HCT116 (cell line): ENCODE data around the gene STUM. TPM values are rescaled to one million over a fixed set of nuclear protein-coding genes. Genes with fewer than 3 reads are reported as not detected.

Experiments used
- ATAC-seq: fragments of 200-7000 bp; cut with Tn5 transposase; 2 replicates; pipeline ENCODE4 v1.9.1; 2020; ENCODE audit warnings: mild to moderate bottlenecking, moderate library complexity
- BruUV-seq: library from RNA; stranded (reverse); fragments of 400-500 nt; replicated peaks from 2 replicates; lab custom pipeline; 2021; lab: Mats Ljungman, UMichigan
- CTCF ChIA-PET: fragments of 300-600 bp; sonication (Branson Sonifier 250); formaldehyde crosslinking; loops from one replicate; lab custom pipeline; 2021; ENCODE audit warnings: antibody characterized with exemption; lab: Charles Lee
- POLR2A ChIA-PET: fragments of 300-600, 350-600 bp; sonication (Branson Sonifier 250); formaldehyde crosslinking; loops from one replicate; lab custom pipeline; 2021; ENCODE audit warnings: antibody characterized with exemption; lab: Charles Lee
- RAD21 ChIA-PET, 2 experiments: fragments of 300-600 bp; sonication (Branson Sonifier 250); formaldehyde crosslinking; loops; one replicate each; lab custom pipeline; 2023; ENCODE audit warnings: low total read pairs in 2 of 2; ENCODE audit not compliant: uncharacterized antibody in 2 of 2, unreplicated experiment in 2 of 2, low non-redundant PET in 1 of 2; lab: Charles Lee
- DNase-seq: peaks from one replicate; pipeline ENCODE4 v3.0.0-alpha.2; 2010; ENCODE audit warnings: low read depth, low spot score
- H2AFZ ChIP-seq: fragments of 200-600 bp; shearing (Covaris generic), sonication (generic); 2 replicates; pipeline ENCODE4 v1.6.1; 2017; ENCODE audit warnings: low read depth, mixed run types, mixed read lengths, antibody characterized with exemption, low read length; ENCODE audit not compliant: poor library complexity, severe bottlenecking
- H3K27ac ChIP-seq: 2 replicates; pipeline ENCODE4 v1.5.1; 2012; ENCODE audit warnings: low read depth, low read length
- H3K27me3 ChIP-seq: fragments of 200-600 bp; sonication (generic); 2 replicates; pipeline ENCODE4 v1.6.1; 2016; ENCODE audit warnings: mixed run types, low read length, mixed read lengths; ENCODE audit not compliant: insufficient read depth
- H3K36me3 ChIP-seq, 2 experiments: fragments of 200-500 bp in 1 of 2; fragments of 200-600 bp in 1 of 2; sonication (Bioruptor generic) in 1 of 2; sonication (generic) in 1 of 2; 2 replicates each; pipeline versions ENCODE4 v1.5.1 to v1.6.1; 2014 to 2016; ENCODE audit warnings: low read length in 2 of 2, inconsistent platforms in 1 of 2, mixed read lengths in 1 of 2, mixed run types in 1 of 2; ENCODE audit not compliant: insufficient read depth in 2 of 2, control insufficient read depth in 1 of 2
- H3K4me1 ChIP-seq, 2 experiments: fragments of 200-600 bp in 1 of 2; sonication (generic) in 1 of 2; 2 replicates each; pipeline versions ENCODE4 v1.5.1 to v1.6.1; 2012 to 2017; ENCODE audit warnings: low read length in 2 of 2, inconsistent platforms in 1 of 2, mild to moderate bottlenecking in 1 of 2, mixed read lengths in 1 of 2, mixed run types in 1 of 2, moderate library complexity in 1 of 2; ENCODE audit not compliant: insufficient read depth in 2 of 2, control insufficient read depth in 1 of 2
- H3K4me2 ChIP-seq: fragments of 200-600 bp; sonication (generic); 2 replicates; pipeline ENCODE4 v1.6.1; 2017; ENCODE audit warnings: mixed run types, low read length, mixed read lengths
- H3K4me3 ChIP-seq, 2 experiments: fragments of 200-600 bp in 1 of 2; sonication (generic) in 1 of 2; replicated peaks in 1 of 2; 2 replicates each; pipeline ENCODE4 v1.5.1; 2011 to 2016; ENCODE audit warnings: low read length in 2 of 2, control low read depth in 1 of 2, low read depth in 1 of 2, mild to moderate bottlenecking in 1 of 2, mixed read lengths in 1 of 2, mixed run types in 1 of 2
- H3K79me2 ChIP-seq: fragments of 200-600 bp; sonication (generic); 2 replicates; pipeline ENCODE4 v1.6.1; 2017; ENCODE audit warnings: mild to moderate bottlenecking, mixed run types, low read length, moderate library complexity, mixed read lengths; ENCODE audit not compliant: insufficient read depth
- H3K9ac ChIP-seq: fragments of 200-600 bp; sonication (generic); 2 replicates; pipeline ENCODE4 v1.6.1; 2016; ENCODE audit warnings: low read length, mixed read lengths
- H3K9me2 ChIP-seq: fragments of 200-600 bp; sonication (generic), shearing (Covaris generic); 2 replicates; pipeline ENCODE4 v1.6.1; 2017; ENCODE audit warnings: mixed run types, mild to moderate bottlenecking, moderate library complexity; ENCODE audit not compliant: insufficient read depth
- H3K9me3 ChIP-seq, 2 experiments: fragments of 200-500 bp in 1 of 2; fragments of 200-600 bp in 1 of 2; sonication (Bioruptor generic) in 1 of 2; sonication (generic) in 1 of 2; 2 replicates each; pipeline ENCODE4 v1.6.1; 2014 to 2017; ENCODE audit warnings: low read length in 2 of 2, mixed read lengths in 2 of 2, inconsistent platforms in 1 of 2, low read depth in 1 of 2, mild to moderate bottlenecking in 1 of 2, mixed run types in 1 of 2, moderate library complexity in 1 of 2; ENCODE audit not compliant: control insufficient read depth in 1 of 2, insufficient read depth in 1 of 2
- H4K20me1 ChIP-seq: fragments of 200-600 bp; sonication (generic), shearing (Covaris generic); 2 replicates; pipeline ENCODE4 v1.6.1; 2017; ENCODE audit warnings: mixed run types, mild to moderate bottlenecking, moderate library complexity; ENCODE audit not compliant: insufficient read depth
- CEBPB ChIP-seq: IDR thresholded peaks from 2 replicates; pipeline ENCODE4 v1.6.1; 2012; ENCODE audit warnings: low read depth
- CTCF ChIP-seq, 3 experiments: fragments of 200-600 bp in 1 of 3; sonication (generic) in 1 of 3; IDR thresholded peaks in 2 of 3; conservative IDR thresholded peaks in 1 of 3; 2 replicates each; pipeline ENCODE4 v1.5.1; 2012 to 2017; ENCODE audit warnings: low read depth in 2 of 3, low read length in 2 of 3, antibody characterized with exemption in 1 of 3, borderline replicate concordance in 1 of 3, control low read depth in 1 of 3, mild to moderate bottlenecking in 1 of 3, mixed read lengths in 1 of 3, mixed run types in 1 of 3, moderate library complexity in 1 of 3; ENCODE audit not compliant: insufficient read depth in 1 of 3
- EGR1 ChIP-seq: IDR thresholded peaks from 2 replicates; pipeline ENCODE4 v1.6.1; 2012; ENCODE audit warnings: low read depth
- ELF1 ChIP-seq: IDR thresholded peaks from 2 replicates; pipeline ENCODE4 v1.6.1; 2012; ENCODE audit warnings: low read depth, borderline replicate concordance
- EZH2 ChIP-seq: fragments of 200-600 bp; sonication (generic); IDR thresholded peaks from 2 replicates; pipeline ENCODE4 v1.6.1; 2017; ENCODE audit warnings: antibody characterized with exemption, mixed run types
- JUND ChIP-seq: IDR thresholded peaks from 2 replicates; pipeline ENCODE4 v1.6.1; 2012
- POLR2AphosphoS5 ChIP-seq: IDR thresholded peaks from 2 replicates; pipeline ENCODE4 v1.6.1; 2011; ENCODE audit warnings: mild to moderate bottlenecking, low read depth, low read length, moderate library complexity
- RAD21 ChIP-seq: IDR thresholded peaks from 2 replicates; pipeline ENCODE4 v1.6.1; 2012; ENCODE audit warnings: low read depth, mild to moderate bottlenecking
- REST ChIP-seq: IDR thresholded peaks from 2 replicates; pipeline ENCODE4 v1.6.1; 2012; ENCODE audit warnings: low read depth
- SP1 ChIP-seq: IDR thresholded peaks from 2 replicates; pipeline ENCODE4 v1.6.1; 2012; ENCODE audit warnings: low read depth
- SRF ChIP-seq: IDR thresholded peaks from 2 replicates; pipeline ENCODE4 v1.6.1; 2012; ENCODE audit warnings: low read depth
- TCF7L2 ChIP-seq: IDR thresholded peaks from 2 replicates; pipeline ENCODE4 v1.7.0; 2011; ENCODE audit warnings: borderline replicate concordance, inconsistent platforms; ENCODE audit not compliant: insufficient read depth, insufficient read length; ENCODE audit errors: extremely low read depth
- ZFX ChIP-seq: fragments of 450-650 bp; IDR thresholded peaks from 2 replicates; pipeline ENCODE4 v1.6.1; 2017
- intact Hi-C: fragments of 100-400 bp; cut with micrococcal nuclease; formaldehyde crosslinking; loops from 2 replicates; pipeline ENCODE4 v1.10.0; 2022
- total RNA-seq: library from RNA; stranded (reverse); gene quantifications from one replicate; pipeline ENCODE4 v1.2.1, GENCODE V29; 2021; ENCODE audit not compliant: unreplicated experiment

Gene STUM
- total RNA-seq, 1 experiment from 2014 or later, result not detected

- no peak overlapping the region for H2AFZ ChIP-seq
- DNase-seq (no peak), ATAC-seq (peak; percentile 30; the same call in 1 of the 2 replicates)
- H3K4me3 ChIP-seq, result no peak overlapping the region
- no peaks in the 10 kb centered on the region for H3K27me3 ChIP-seq
- ChIA-PET RAD21 (no interaction called here), POLR2A (no interaction called here), CTCF (interaction anchor here (1.6 to 3.0 kb wide), 3 partner anchors 9 to 193 kb away, joined by 3 to 17 read pairs (median 6); no protein-coding TSS in a partner anchor)
- intact Hi-C loops, result loop anchor here (2.0 to 10.0 kb wide), 2 partner anchors 299 to 801 kb away; no protein-coding TSS in a partner anchor
- BruUV-seq, result no TSS peak
- H3K36me3 ChIP-seq, result no peaks in the 10 kb centered on the region
- H3K79me2 ChIP-seq, result no peaks in the 10 kb centered on the region
- H3K9ac ChIP-seq, result no peak overlapping the region
- no peaks in the 10 kb centered on the region for H3K9me3 ChIP-seq
- peak overlapping the region; percentile 32 for H3K4me2 ChIP-seq
- H3K4me1 ChIP-seq, result peaks cover 7 to 18% of the 10 kb centered on the region in 2 experiments; a peak in 3 of 4 replicates
- no peaks in the 10 kb centered on the region for H4K20me1 ChIP-seq
- TF ChIP-seq RAD21 (0 out of 2 replicates have a peak, but pooled peaks have one; percentile 16), ELF1 (no peak), SP1 (no peak; the same call in 1 of the 2 replicates)
- no peaks in the 10 kb centered on the region for H3K9me2 ChIP-seq
- H3K27ac ChIP-seq, result no peak overlapping the region
These were observed 86.9 kb downstream of the STUM start for GRCh38 chr1:226635456-226635941.

- H3K79me2 ChIP-seq, result no peaks in the 10 kb centered on the region
- POLR2A ChIA-PET, result no interaction called here
These were observed 88.2 kb downstream of the STUM start for GRCh38 chr1:226636847-226637096.

More at GRCh38 chr1:226636847-226637096, 88.2 kb downstream of the STUM start:
- intact Hi-C loops, result loop anchor here (10.0 kb wide), 1 partner anchor 298 kb away; no protein-coding TSS in a partner anchor
- no peak overlapping the region for H3K27ac ChIP-seq
- H3K4me3 ChIP-seq, result no peak overlapping the region
- no peak for DNase-seq
- no TSS peak for BruUV-seq
- no peaks in the 10 kb centered on the region for H4K20me1 ChIP-seq
- H2AFZ ChIP-seq, result no peak overlapping the region
- H3K4me1 ChIP-seq, result peaks cover 7 to 18% of the 10 kb centered on the region in 2 experiments; a peak in 3 of 4 replicates
- no peaks in the 10 kb centered on the region for H3K9me3 ChIP-seq
- H3K9me2 ChIP-seq, result no peaks in the 10 kb centered on the region
- H3K4me2 ChIP-seq, result no peak overlapping the region
- no peaks in the 10 kb centered on the region for H3K27me3 ChIP-seq
- CTCF ChIA-PET, result no interaction called here
- no peak overlapping the region for H3K9ac ChIP-seq
- TF ChIP-seq ELF1, result no peak
- no peak for TF ChIP-seq JUND
- TF ChIP-seq SP1, result no peak
- no peak for TF ChIP-seq EGR1
- TF ChIP-seq SRF, result no peak
- no peak for TF ChIP-seq EZH2
- no peak for TF ChIP-seq TCF7L2
- TF ChIP-seq REST, result no peak
- TF ChIP-seq POLR2AphosphoS5, result no peak
- TF ChIP-seq ZFX, result no peak
- TF ChIP-seq CEBPB, result no peak
- no peak for TF ChIP-seq CTCF (IDR thresholded peaks at IDR 0.05 in 2 of 3, conservative IDR thresholded peaks at IDR 0.05 in 1 of 3; ENCODE audit: borderline replicate concordance in 1 of 3, insufficient read depth in 1 of 3, low read depth in 2 of 3, low read length in 2 of 3)
- no peaks in the 10 kb centered on the region for H3K36me3 ChIP-seq
- RAD21 ChIA-PET, result no interaction called here
- no peak for ATAC-seq
